K562 (cell line): ENCODE measurements around the gene BPHL. TPM values are rescaled to one million over a fixed set of nuclear protein-coding genes. Genes with fewer than 3 reads are reported as not detected.
A peak's percentile ranks its signal among the peaks of the same experiment; 100 is the strongest.

ENCODE experiments used
- ADNP ChIP-seq: fragments of 200-800 bp; sonication (Bioruptor generic); IDR thresholded peaks from 2 replicates; pipeline ENCODE4 v1.6.1; 2016; ENCODE audit warnings: missing genetic modification characterization, missing compliant biosample characterization
- BRCA1 ChIP-seq, 2 experiments: fragments of 450-650 bp in 1 of 2; sonication (generic) in 1 of 2; formaldehyde crosslinking in 1 of 2; IDR thresholded peaks; 2 replicates each; pipeline versions ENCODE4 v1.5.0 to v1.6.1; 2017 to 2020; ENCODE audit warnings: mild to moderate bottlenecking in 1 of 2, missing genetic modification reagents in 1 of 2
- CBX5 ChIP-seq: IDR thresholded peaks from 2 replicates; pipeline ENCODE4 v1.6.1; 2014; ENCODE audit warnings: low read depth, borderline replicate concordance
- E2F8 ChIP-seq: fragments of 450-650 bp; IDR thresholded peaks from 2 replicates; pipeline ENCODE4 v1.7.1; 2018; ENCODE audit warnings: mild to moderate bottlenecking, low read depth; ENCODE audit not compliant: partially characterized antibody
- ELF4 ChIP-seq: fragments of 450-650 bp; formaldehyde crosslinking; IDR thresholded peaks from 2 replicates; pipeline ENCODE4 v1.4.0; 2022; ENCODE audit warnings: missing genetic modification characterization
- EP400 ChIP-seq: fragments of 450-650 bp; IDR thresholded peaks from 2 replicates; pipeline ENCODE4 v1.6.1; 2017; ENCODE audit warnings: antibody characterized with exemption, mild to moderate bottlenecking, moderate library complexity
- ETV6 ChIP-seq, 3 experiments: fragments of 150-350 bp in 1 of 3; sonication (generic) in 1 of 3; formaldehyde crosslinking in 1 of 3; IDR thresholded peaks; 2 replicates each; pipeline versions ENCODE4 v1.6.1 to v1.8.0; 2014 to 2022; ENCODE audit warnings: borderline replicate concordance in 2 of 3, low read depth in 2 of 3, antibody characterized with exemption in 1 of 3, low read length in 1 of 3, mild to moderate bottlenecking in 1 of 3, missing genetic modification reagents in 1 of 3
- FOSL1 ChIP-seq: fragments of 200-800 bp; sonication (Bioruptor generic); conservative IDR thresholded peaks from 2 replicates; pipeline ENCODE4 v1.6.1; 2016; ENCODE audit warnings: missing genetic modification characterization, missing compliant biosample characterization
- MAFK ChIP-seq: IDR thresholded peaks from 2 replicates; pipeline ENCODE4 v1.6.1; 2011; ENCODE audit warnings: low read length, improper control_type of control experiment
- MTF1 ChIP-seq: fragments of 250-450 bp; sonication (Bioruptor Pico); IDR thresholded peaks from 2 replicates; pipeline ENCODE4 v1.9.0; 2021; ENCODE audit warnings: moderate library complexity, mild to moderate bottlenecking, inconsistent platforms, borderline replicate concordance
- NCOA4 ChIP-seq: fragments of 450-650 bp; IDR thresholded peaks from 2 replicates; pipeline ENCODE4 v1.6.1; 2018; ENCODE audit warnings: mild to moderate bottlenecking; ENCODE audit not compliant: partially characterized antibody
- NFATC3 ChIP-seq: fragments of 450-650 bp; IDR thresholded peaks from 2 replicates; pipeline ENCODE4 v1.6.1; 2017; ENCODE audit warnings: mild to moderate bottlenecking
- NR4A1 ChIP-seq, 2 experiments: fragments of 250-450 bp in 1 of 2; fragments of 450-650 bp in 1 of 2; sonication (Bioruptor Pico) in 1 of 2; IDR thresholded peaks; 2 replicates each; pipeline versions ENCODE4 v1.4.0 to v1.6.1; 2016 to 2020; ENCODE audit warnings: mild to moderate bottlenecking in 2 of 2, missing compliant biosample characterization in 1 of 2, missing genetic modification characterization in 1 of 2, moderate library complexity in 1 of 2
- PHF20 ChIP-seq: fragments of 450-650 bp; IDR thresholded peaks from 2 replicates; pipeline ENCODE4 v1.6.1; 2018; ENCODE audit not compliant: partially characterized antibody
- SMARCA4 ChIP-seq: fragments of 450-650 bp; IDR thresholded peaks from 2 replicates; pipeline ENCODE4 v1.6.1; 2016
- SNAPC5 ChIP-seq: fragments of 250-450 bp; sonication (Bioruptor Pico); IDR thresholded peaks from 2 replicates; pipeline ENCODE4 v1.8.0; 2021; ENCODE audit warnings: moderate library complexity, mild to moderate bottlenecking, inconsistent platforms
- VEZF1 ChIP-seq: fragments of 200-800 bp; sonication (Bioruptor generic); IDR thresholded peaks from 2 replicates; pipeline ENCODE4 v1.6.1; 2017; ENCODE audit warnings: missing genetic modification characterization, missing compliant biosample characterization
- YBX1 ChIP-seq: fragments of 450-650 bp; IDR thresholded peaks from 2 replicates; pipeline ENCODE4 v1.7.1; 2016; ENCODE audit warnings: mild to moderate bottlenecking
- polyA plus RNA-seq, 8 experiments: library from polyadenylated mRNA; depleted of rRNA in 4 of 8; stranded (reverse) in 5 of 8; unstranded in 3 of 8; fragments of >200 nt; fragmentation: Nextera tagmentation in 2 of 8; fragmentation: Illumina TruSeq in 1 of 8; extraction: Ambion mirVana in 2 of 8; extraction: Trizol in 1 of 8; gene quantifications; 2 replicates each; pipeline versions ENCODE4 v1.2.1 to v1.2.3, GENCODE V29; 2011 to 2014; ENCODE audit warnings: inconsistent platforms in 1 of 8, missing spikeins in 1 of 8
- total RNA-seq, 7 experiments: library from RNA; depleted of rRNA in 6 of 7; stranded (reverse); fragments of >200 nt in 6 of 7; fragmentation: Illumina TruSeq in 2 of 7; extraction: Trizol in 2 of 7; gene quantifications; 2 replicates each; pipeline versions ENCODE4 v1.2.1 to v1.2.3, GENCODE V29; 2011 to 2021; ENCODE audit warnings: low replicate concordance in 1 of 7
- TF ChIP-seq, protein P1 (sequence below): IDR thresholded peaks from 2 replicates; pipeline ENCODE4 v1.6.1; 2012; ENCODE audit warnings: low read depth, low read length, improper control_type of control experiment, borderline replicate concordance
- TF ChIP-seq, protein P2 (sequence below): fragments of 250-450 bp; sonication (Bioruptor Pico); IDR thresholded peaks from 2 replicates; pipeline ENCODE4 v1.8.0; 2022; ENCODE audit warnings: moderate library complexity, mild to moderate bottlenecking, inconsistent platforms

The BPHL gene
- total and polyA plus RNA-seq, 9 of the 15 experiments (the other 6 are each of a cell fraction or from before 2014, with no cell fraction given), result 3.5 to 17.4 (median 8.2) TPM

GRCh38 chr6:3165631-3166534, 47.4 kb downstream of the BPHL start (continued):
- TF ChIP-seq SNAPC5 (CRISPR knock-in tag) (no peak), CBX5 (no peak), ELF4 (no peak), NCOA4 (no peak), ADNP (tag) (no peak), EP400 (peak; percentile 59; the same call in 1 of the 2 replicates), MTF1 (CRISPR knock-in tag) (no peak), ETV6 (IDR thresholded peaks at IDR 0.05; ENCODE audit: borderline replicate concordance in 1 of 2, low read depth in 2 of 2, low read length in 1 of 2) (no peak), ETV6 (CRISPR knock-in tag; IDR thresholded peaks at IDR 0.05; ENCODE audit: borderline replicate concordance) (no peak), BRCA1 (IDR thresholded peaks at IDR 0.05) (no peak), BRCA1 (CRISPR knock-in tag; IDR thresholded peaks at IDR 0.05) (no peak), PHF20 (no peak), VEZF1 (CRISPR knock-in tag) (no peak), SMARCA4 (peak; percentile 78; the same call in 1 of the 2 replicates), NR4A1 (CRISPR knock-in tag; IDR thresholded peaks at IDR 0.05) (no peak), NR4A1 (tag; IDR thresholded peaks at IDR 0.05) (no peak), E2F8 (no peak), YBX1 (no peak), FOSL1 (peak; percentile 85), NFATC3 (0 out of 2 replicates have a peak, but pooled peaks have one; percentile 34), MAFK (0 out of 2 replicates have a peak, but pooled peaks have one; percentile 8)
- TF ChIP-seq, protein P1, sequence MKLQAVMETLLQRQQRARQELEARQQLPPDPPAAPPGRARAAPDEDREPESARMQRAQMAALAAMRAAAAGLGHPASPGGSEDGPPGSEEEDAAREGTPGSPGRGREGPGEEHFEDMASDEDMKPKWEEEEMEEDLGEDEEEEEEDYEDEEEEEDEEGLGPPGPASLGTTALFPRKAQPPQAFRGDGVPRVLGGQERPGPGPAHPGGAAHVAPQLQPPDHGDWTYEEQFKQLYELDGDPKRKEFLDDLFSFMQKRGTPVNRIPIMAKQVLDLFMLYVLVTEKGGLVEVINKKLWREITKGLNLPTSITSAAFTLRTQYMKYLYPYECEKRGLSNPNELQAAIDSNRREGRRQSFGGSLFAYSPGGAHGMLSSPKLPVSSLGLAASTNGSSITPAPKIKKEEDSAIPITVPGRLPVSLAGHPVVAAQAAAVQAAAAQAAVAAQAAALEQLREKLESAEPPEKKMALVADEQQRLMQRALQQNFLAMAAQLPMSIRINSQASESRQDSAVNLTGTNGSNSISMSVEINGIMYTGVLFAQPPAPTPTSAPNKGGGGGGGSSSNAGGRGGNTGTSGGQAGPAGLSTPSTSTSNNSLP, result peak; percentile 51; the same call in 1 of the 2 replicates
- TF ChIP-seq, protein P2, sequence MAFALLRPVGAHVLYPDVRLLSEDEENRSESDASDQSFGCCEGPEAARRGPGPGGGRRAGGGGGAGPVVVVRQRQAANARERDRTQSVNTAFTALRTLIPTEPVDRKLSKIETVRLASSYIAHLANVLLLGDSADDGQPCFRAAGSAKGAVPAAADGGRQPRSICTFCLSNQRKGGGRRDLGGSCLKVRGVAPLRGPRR (CRISPR knock-in tag), result no peak
